ENCODE results near the gene ICAM1.
A peak's percentile ranks its signal among the peaks of the same experiment; 100 is the strongest.
"Not testable (repeated sequence)": the region's sequence is repeated elsewhere in the genome, so short reads cannot be mapped to it uniquely, and the experiment has no call there.

The ICAM1 gene

GRCh38 chr19:10270616-10271394, at the start of gene ICAM1:
Gene ICAM1 (plus strand): TSS chr19:10271120. CDS start chr19:10271160, 40 bp downstream.
- DNase-seq (ENCODE audit: low read depth), result peak; percentile 70

- DNase-seq (ENCODE audit: low read depth), result no peak
These were observed 48.6 kb upstream of the ICAM1 start for GRCh38 chr19:10222201-10222890.

- no peak for DNase-seq (ENCODE audit: low read depth)
These were observed 47.3 kb upstream of the ICAM1 start for GRCh38 chr19:10223488-10224213.

GRCh38 chr19:10224337-10224736, 46.6 kb upstream of the ICAM1 start:
- no peak for DNase-seq (ENCODE audit: low read depth)

- no peak for DNase-seq (ENCODE audit: low read depth)
These were observed 44.9 kb upstream of the ICAM1 start for GRCh38 chr19:10226021-10226375.

GRCh38 chr19:10226376-10227025, 44.4 kb upstream of the ICAM1 start:
- no peak for DNase-seq (ENCODE audit: low read depth)

- no peak for DNase-seq (ENCODE audit: low read depth)
These were observed 43.6 kb upstream of the ICAM1 start for GRCh38 chr19:10227026-10227971.

- DNase-seq (ENCODE audit: low read depth), result no peak
These were observed 42.5 kb upstream of the ICAM1 start for GRCh38 chr19:10228393-10228792.

- no peak for DNase-seq (ENCODE audit: low read depth)
These were observed 42.0 kb upstream of the ICAM1 start for GRCh38 chr19:10228920-10229319.

GRCh38 chr19:10230173-10230860, 40.6 kb upstream of the ICAM1 start:
- DNase-seq (ENCODE audit: low read depth), result peak; percentile 46

- DNase-seq (ENCODE audit: low read depth), result peak; percentile 51
These were observed 39.9 kb upstream of the ICAM1 start, which contains the start of gene S1PR2 for GRCh38 chr19:10230861-10231611. Gene S1PR2 (minus strand): TSS chr19:10231331. CDS start chr19:10224905, 6,426 bp downstream.

GRCh38 chr19:10231612-10232228, 39.2 kb upstream of the ICAM1 start:
- no peak for DNase-seq (ENCODE audit: low read depth)

GRCh38 chr19:10233946-10234345, 37.0 kb upstream of the ICAM1 start:
- DNase-seq (ENCODE audit: low read depth), result no peak

- no peak for DNase-seq (ENCODE audit: low read depth)
These were observed 35.9 kb upstream of the ICAM1 start for GRCh38 chr19:10235003-10235402.

- DNase-seq (ENCODE audit: low read depth), result not testable (repeated sequence)
These were observed 35.5 kb upstream of the ICAM1 start for GRCh38 chr19:10235409-10235808.

- DNase-seq (ENCODE audit: low read depth), result no peak
These were observed 33.2 kb upstream of the ICAM1 start for GRCh38 chr19:10237702-10238101.

GRCh38 chr19:10238172-10238783, 32.6 kb upstream of the ICAM1 start:
- DNase-seq (ENCODE audit: low read depth), result no peak

GRCh38 chr19:10241826-10242449, 29.0 kb upstream of the ICAM1 start:
- DNase-seq (ENCODE audit: low read depth), result not testable (repeated sequence)
